HepG2 (cell line): ENCODE results near the gene TASP1. TPM values are rescaled to one million over a fixed set of nuclear protein-coding genes. Genes with fewer than 3 reads are reported as not detected.

ENCODE experiments used
- TRIM24 ChIP-seq: sonication (generic); formaldehyde crosslinking; IDR thresholded peaks from 2 replicates; pipeline ENCODE4 v1.8.0; 2022; ENCODE audit warnings: mild to moderate bottlenecking, missing genetic modification reagents
- ZIK1 ChIP-seq: sonication (generic); formaldehyde crosslinking; IDR thresholded peaks from 2 replicates; pipeline ENCODE4 v1.5.0; 2020; ENCODE audit warnings: mild to moderate bottlenecking, low read depth, missing genetic modification reagents, borderline replicate concordance
- ZNF124 ChIP-seq: sonication (generic); formaldehyde crosslinking; IDR thresholded peaks from 2 replicates; pipeline ENCODE4 v1.4.0; 2020; ENCODE audit warnings: missing genetic modification reagents
- ZNF264 ChIP-seq: sonication (generic); formaldehyde crosslinking; IDR thresholded peaks from 2 replicates; pipeline ENCODE4 v1.4.0; 2020; ENCODE audit warnings: missing genetic modification reagents
- ZNF275 ChIP-seq: sonication (generic); formaldehyde crosslinking; IDR thresholded peaks from 2 replicates; pipeline ENCODE4 v1.8.0; 2022; ENCODE audit warnings: missing genetic modification reagents, mild to moderate bottlenecking, inconsistent platforms, borderline replicate concordance
- ZNF337 ChIP-seq: sonication (generic); formaldehyde crosslinking; IDR thresholded peaks from 2 replicates; pipeline ENCODE4 v1.5.1; 2020; ENCODE audit warnings: missing genetic modification reagents, low read depth, mild to moderate bottlenecking, borderline replicate concordance
- ZNF616 ChIP-seq: sonication (generic); formaldehyde crosslinking; IDR thresholded peaks from 2 replicates; pipeline ENCODE4 v1.5.0; 2020; ENCODE audit warnings: low read depth, mild to moderate bottlenecking, missing genetic modification reagents
- ZSCAN30 ChIP-seq: sonication (generic); formaldehyde crosslinking; IDR thresholded peaks from 2 replicates; pipeline ENCODE4 v1.5.0; 2020; ENCODE audit warnings: mild to moderate bottlenecking, missing genetic modification reagents
- ZXDC ChIP-seq: sonication (generic); formaldehyde crosslinking; IDR thresholded peaks from 2 replicates; pipeline ENCODE4 v1.5.0; 2020; ENCODE audit warnings: mild to moderate bottlenecking, missing genetic modification reagents
- polyA plus RNA-seq, 8 experiments: library from polyadenylated mRNA; depleted of rRNA in 3 of 8; stranded (reverse) in 7 of 8; unstranded in 1 of 8; fragments of >200 nt; fragmentation: Illumina TruSeq in 4 of 8; extraction: Trizol in 4 of 8; gene quantifications; 2 replicates each; pipeline versions ENCODE4 v1.2.1 to v1.2.3, GENCODE V29; 2011 to 2016; ENCODE audit warnings: low read depth in 4 of 8, missing spikeins in 1 of 8, mixed read lengths in 1 of 8; ENCODE audit not compliant: insufficient read depth in 1 of 8
- total RNA-seq, 5 experiments: library from RNA; depleted of rRNA; stranded (reverse); fragments of >200 nt; fragmentation: Illumina TruSeq; extraction: Trizol; gene quantifications; 2 replicates each; pipeline ENCODE4 v1.2.3, GENCODE V29; 2016; ENCODE audit warnings: low read depth in 1 of 5

TASP1 gene
- total and polyA plus RNA-seq, 2 of the 13 experiments (the other 11 are each of a cell fraction or from before 2014, with no cell fraction given): 10.0 to 25.2 TPM

GRCh38 chr20:13382786-13383185, 255.9 kb downstream of the TASP1 start (continued):
- TF ChIP-seq ZNF124 (CRISPR knock-in tag): no peak
- TF ChIP-seq ZNF275 (CRISPR knock-in tag): no peak
- TF ChIP-seq TRIM24 (CRISPR knock-in tag): no peak
- no peak for TF ChIP-seq ZNF264 (CRISPR knock-in tag)
- no peak for TF ChIP-seq ZNF337 (CRISPR knock-in tag)
- TF ChIP-seq ZIK1: no peak
- TF ChIP-seq ZXDC (CRISPR knock-in tag): no peak
- no peak for TF ChIP-seq ZNF616 (CRISPR knock-in tag)
- no peak for TF ChIP-seq ZSCAN30
